Esophagus (tissue), 2 donors: Measurements from ENCODE around the gene ITGAE. TPM values are rescaled to one million over a fixed set of nuclear protein-coding genes. Genes with fewer than 3 reads are reported as not detected.

Experiments
- H3K27ac ChIP-seq, 2 donors: one replicate each; pipeline ENCODE4 v1.5.1; 2013; ENCODE audit warnings: low read depth in 2 of 2, mild to moderate bottlenecking in 2 of 2, inconsistent platforms in 1 of 2, low read length in 1 of 2, moderate library complexity in 1 of 2
- H3K27me3 ChIP-seq, 2 donors: one replicate each; pipeline ENCODE4 v1.6.1; 2013; ENCODE audit warnings: low read length in 2 of 2, control low read depth in 1 of 2, mild to moderate bottlenecking in 1 of 2; ENCODE audit not compliant: insufficient read depth in 2 of 2, control insufficient read depth in 1 of 2
- H3K36me3 ChIP-seq, 2 donors: one replicate each; pipeline ENCODE4 v1.6.1; 2013; ENCODE audit warnings: low read length in 1 of 2; ENCODE audit not compliant: control insufficient read depth in 2 of 2, insufficient read depth in 2 of 2
- H3K4me1 ChIP-seq, 2 donors: one replicate each; pipeline ENCODE4 v1.6.1; 2013; ENCODE audit warnings: low read length in 1 of 2; ENCODE audit not compliant: control insufficient read depth in 2 of 2, insufficient read depth in 2 of 2
- H3K4me3 ChIP-seq, 2 donors: one replicate each; pipeline ENCODE4 v1.5.1; 2013; ENCODE audit warnings: low read length in 2 of 2, mild to moderate bottlenecking in 2 of 2, low read depth in 1 of 2, moderate library complexity in 1 of 2
- H3K9me3 ChIP-seq, 2 donors: one replicate each; pipeline ENCODE4 v1.6.1; 2013; ENCODE audit warnings: mild to moderate bottlenecking in 2 of 2, low read depth in 1 of 2, low read length in 1 of 2, moderate library complexity in 1 of 2; ENCODE audit not compliant: control insufficient read depth in 2 of 2, insufficient read depth in 1 of 2
- WGBS, 2 donors: extraction: QIAGEN DNeasy Blood & Tissue Kit; methylation state at CpG; one replicate each; pipeline ENCODE4 v1.1.7; 2013; 5-methylcytosine and 5-hydroxymethylcytosine counted together
- polyA plus RNA-seq, 2 donors: library from polyadenylated mRNA; stranded (reverse); fragments of 200-250 nt; gene quantifications; one replicate each; pipeline ENCODE4 v1.2.3, GENCODE V29; 2013
- donor health status: healthy with polysubstance abuse.
- donor health status: Bipolar disorder and iron deficiency.

The ITGAE gene
- polyA plus RNA-seq, 2 donors, result 26.8 to 33.7 TPM

DNA sequence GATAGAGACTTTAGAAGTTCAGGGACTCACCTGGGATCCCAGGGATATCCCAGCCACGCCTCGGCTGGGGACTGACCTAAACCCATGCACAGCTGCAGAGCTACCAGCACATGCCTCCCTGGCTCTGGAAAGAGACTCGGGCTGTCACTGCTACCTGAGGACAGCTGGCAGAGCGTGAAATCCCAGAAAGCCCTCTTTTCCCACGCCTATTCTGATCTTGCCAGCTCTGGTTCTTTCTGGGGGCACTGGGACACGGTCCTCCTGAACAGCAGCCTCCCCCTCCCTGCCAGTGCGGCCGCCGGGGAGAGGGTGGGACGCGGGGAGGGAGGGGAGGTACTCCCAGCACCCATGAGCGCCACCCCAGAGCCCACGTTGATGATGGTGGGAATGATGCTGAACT is 115.8 kb downstream of the ITGAE start:
- H3K4me1 ChIP-seq, result no peaks in the 10 kb centered on the region
- WGBS, 2 donors, result 23 to 36% methylated on average over 13 of the region's 13 CpGs
- H3K27ac ChIP-seq, result no peak overlapping the region
- H3K4me3 ChIP-seq, result no peak overlapping the region
- no peaks in the 10 kb centered on the region for H3K9me3 ChIP-seq
- H3K27me3 ChIP-seq, result peaks cover 0 to 2% of the 10 kb centered on the region in 2 donors
- no peaks in the 10 kb centered on the region for H3K36me3 ChIP-seq

- Histone ChIP-seq H3K36me3 (no peaks in the 10 kb centered on the region), H3K4me1 (peaks cover 0 to 5% of the 10 kb centered on the region in 2 donors), H3K27me3 (peaks cover 0 to 2% of the 10 kb centered on the region in 2 donors), H3K27ac (no peak overlapping the region), H3K4me3 (no peak overlapping the region), H3K9me3 (no peaks in the 10 kb centered on the region)
- 29 to 33% methylated on average over 10 of the region's 10 CpGs for WGBS, 2 donors
These were observed 117.9 kb downstream of the ITGAE start for GRCh38 chr17:3683054-3683511.

DNA sequence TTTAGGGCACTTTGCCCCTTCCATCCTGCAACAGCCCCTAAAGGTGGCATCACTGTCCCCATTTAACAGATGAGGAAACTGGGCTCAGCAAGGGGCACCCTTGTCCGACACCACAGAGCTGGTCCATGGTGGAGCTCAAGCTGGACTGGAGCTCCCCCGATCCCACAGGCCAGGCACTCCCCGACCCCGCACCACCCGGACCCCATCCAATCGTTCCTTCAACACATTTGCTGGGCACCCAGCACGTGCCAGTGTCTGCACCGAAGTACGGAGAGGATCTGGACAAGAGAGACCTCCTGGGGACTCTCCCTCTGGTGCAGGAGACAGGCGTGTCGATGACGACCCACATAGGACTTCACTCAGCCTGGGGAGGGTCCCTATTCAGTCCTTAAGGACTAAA is 119.0 kb downstream of the ITGAE start:
- Histone ChIP-seq H3K4me3 (no peak overlapping the region), H3K9me3 (no peaks in the 10 kb centered on the region), H3K4me1 (peaks cover 0 to 5% of the 10 kb centered on the region in 2 donors), H3K27me3 (peaks cover 0 to 2% of the 10 kb centered on the region in 2 donors), H3K36me3 (no peaks in the 10 kb centered on the region), H3K27ac (no peak overlapping the region)
- 88 to 89% methylated on average over 12 of the region's 12 CpGs for WGBS, 2 donors

- 75 to 79% methylated on average over 20 of the region's 20 CpGs for WGBS, 2 donors
- Histone ChIP-seq H3K36me3 (no peaks in the 10 kb centered on the region), H3K27me3 (peaks cover 0 to 2% of the 10 kb centered on the region in 2 donors)
These were observed 119.4 kb downstream of the ITGAE start for GRCh38 chr17:3681565-3681964.

DNA sequence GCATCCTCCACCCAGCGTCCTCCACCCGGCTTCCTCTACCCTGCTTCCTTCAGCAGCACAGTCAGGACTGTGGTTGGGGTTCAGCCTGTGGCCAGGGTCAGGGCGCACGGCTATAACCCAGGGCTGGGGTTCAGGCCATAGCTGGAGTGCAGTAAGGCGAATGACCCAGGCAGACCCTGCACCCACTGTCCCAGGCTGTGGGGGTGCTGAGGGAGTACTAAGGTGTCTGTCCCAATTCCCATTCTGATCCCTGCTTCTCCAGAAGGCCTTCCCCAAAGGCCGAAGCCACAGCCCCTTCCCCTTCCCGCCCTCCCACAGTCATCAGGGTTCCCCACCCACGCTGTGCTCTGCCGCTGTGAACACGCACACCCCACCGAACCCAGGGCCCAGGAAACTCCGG is 119.9 kb downstream of the ITGAE start:
- H3K36me3 ChIP-seq, result no peaks in the 10 kb centered on the region
- peaks cover 0 to 2% of the 10 kb centered on the region in 2 donors for H3K27me3 ChIP-seq
- H3K4me1 ChIP-seq, result peaks cover 0 to 5% of the 10 kb centered on the region in 2 donors
- H3K4me3 ChIP-seq, result no peak overlapping the region
- H3K27ac ChIP-seq, result no peak overlapping the region
- H3K9me3 ChIP-seq, result no peaks in the 10 kb centered on the region
- 84 to 91% methylated on average over 12 of the region's 12 CpGs for WGBS, 2 donors

More at GRCh38 chr17:3681565-3681964, 119.4 kb downstream of the ITGAE start:
- Histone ChIP-seq H3K4me1 (peaks cover 0 to 5% of the 10 kb centered on the region in 2 donors), H3K27ac (no peak overlapping the region), H3K9me3 (no peaks in the 10 kb centered on the region), H3K4me3 (no peak overlapping the region)

GRCh38 chr17:3679531-3680126 is 121.4 kb downstream of the ITGAE start:
- no peak overlapping the region for H3K27ac ChIP-seq
- H3K4me1 ChIP-seq, result peaks cover 0 to 5% of the 10 kb centered on the region in 2 donors
- H3K36me3 ChIP-seq, result no peaks in the 10 kb centered on the region
- no peaks in the 10 kb centered on the region for H3K27me3 ChIP-seq
- H3K9me3 ChIP-seq, result no peaks in the 10 kb centered on the region
- 51 to 53% methylated on average over 19 to 20 of the region's 20 CpGs for WGBS, 2 donors
- no peak overlapping the region for H3K4me3 ChIP-seq

DNA sequence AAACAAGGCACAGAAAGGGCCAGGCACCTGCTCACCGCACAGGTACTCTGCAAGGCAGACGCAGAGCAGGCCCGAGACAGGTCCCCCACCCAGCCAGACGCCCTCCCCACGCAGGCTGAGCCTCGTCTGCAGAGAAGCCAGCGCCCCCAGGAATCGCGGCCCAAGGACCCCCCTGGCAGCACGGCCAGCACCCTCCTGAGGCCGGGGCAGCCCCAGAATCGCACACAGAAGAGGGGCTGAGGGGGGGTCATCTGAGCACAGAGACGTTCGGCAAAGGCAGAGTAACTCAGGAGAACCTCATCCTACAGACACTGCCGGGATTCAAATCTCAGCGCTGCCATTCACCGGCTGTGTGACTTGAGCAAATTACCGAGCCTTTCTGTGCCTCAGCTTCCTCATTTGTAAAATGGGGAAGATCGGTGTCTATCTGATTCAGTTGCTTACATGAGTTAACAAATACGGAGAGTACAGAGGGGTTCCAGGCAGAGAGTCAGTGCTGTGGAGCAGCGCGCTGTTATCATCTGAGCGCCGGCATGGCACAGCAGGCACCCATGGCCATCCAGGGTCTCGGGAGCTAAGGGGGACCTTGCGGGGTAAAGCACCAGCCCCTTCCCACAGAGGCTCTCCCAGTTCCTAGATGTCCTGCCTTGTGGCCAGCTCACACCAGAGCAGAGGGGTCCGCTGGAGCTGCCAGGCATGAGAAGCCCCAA is 122.0 kb downstream of the ITGAE start:
- Histone ChIP-seq H3K9me3 (no peaks in the 10 kb centered on the region), H3K27ac (no peak overlapping the region), H3K36me3 (no peaks in the 10 kb centered on the region), H3K4me1 (peaks cover 0 to 5% of the 10 kb centered on the region in 2 donors), H3K4me3 (no peak overlapping the region), H3K27me3 (no peaks in the 10 kb centered on the region)
- WGBS, 2 donors, result 86 to 90% methylated on average over 27 of the region's 27 CpGs

DNA sequence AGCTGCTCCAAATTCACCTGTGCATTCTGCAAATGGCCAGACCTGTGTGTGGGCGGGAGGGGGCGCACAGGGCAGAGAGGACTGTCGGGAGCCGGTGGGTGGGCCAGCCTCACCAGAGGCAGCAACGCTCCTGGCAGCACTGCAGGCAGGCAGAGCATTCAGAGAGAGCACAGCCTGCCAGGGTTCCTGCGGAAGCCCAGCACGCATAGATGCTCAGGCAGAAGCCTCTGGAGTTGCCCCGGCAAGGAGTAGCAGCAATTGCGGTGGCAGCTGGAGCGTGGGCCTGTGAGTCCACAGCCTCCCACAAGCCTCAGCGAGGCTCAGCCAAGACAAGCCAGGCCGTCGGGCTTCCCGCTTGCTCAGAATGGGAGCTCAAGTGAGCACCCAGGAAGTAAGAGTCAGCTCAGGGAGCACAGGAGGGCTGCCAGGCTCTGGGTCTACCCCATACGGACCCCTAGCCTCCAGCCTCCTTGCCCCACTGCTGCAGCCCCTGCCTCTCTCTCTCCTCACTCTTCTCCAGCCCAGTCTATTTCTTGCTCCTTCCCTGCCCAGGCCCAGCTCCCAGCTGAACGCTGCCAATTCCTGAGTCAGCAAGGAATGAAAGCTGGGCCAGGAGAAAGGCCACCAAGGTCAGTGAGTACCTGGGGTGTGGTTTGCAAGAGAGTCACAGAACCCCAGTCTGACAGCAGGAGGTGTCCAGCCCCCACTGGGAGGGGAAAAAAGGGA is 122.7 kb downstream of the ITGAE start:
- 61 to 64% methylated on average over 16 of the region's 16 CpGs for WGBS, 2 donors
- Histone ChIP-seq H3K4me3 (no peak overlapping the region), H3K4me1 (peaks cover 0 to 5% of the 10 kb centered on the region in 2 donors)

DNA sequence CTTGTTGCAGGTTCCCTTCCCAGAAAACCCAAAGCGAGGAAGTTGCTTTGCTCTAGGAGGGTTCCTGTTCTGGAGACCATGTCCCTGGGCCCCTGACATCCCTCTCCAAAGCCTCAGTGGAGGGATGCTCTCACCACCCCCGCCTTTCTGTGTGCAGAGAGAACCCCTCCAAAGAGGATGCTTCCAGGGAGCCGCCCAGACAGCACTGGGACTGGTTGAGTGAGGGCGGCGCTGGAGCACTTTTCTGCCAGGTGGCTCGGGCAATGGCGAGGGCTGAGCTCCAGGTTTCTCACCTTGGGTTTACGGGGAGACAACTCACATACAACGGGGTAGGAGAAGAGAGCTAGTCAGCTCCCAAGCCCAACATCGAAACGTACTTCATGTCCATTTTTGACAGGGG is 125.1 kb downstream of the ITGAE start:
- H3K27me3 ChIP-seq, result no peaks in the 10 kb centered on the region
- WGBS, 2 donors, result 81 to 83% methylated on average over 11 of the region's 11 CpGs
- no peak overlapping the region for H3K27ac ChIP-seq
- peaks cover 0 to 3% of the 10 kb centered on the region in 2 donors for H3K36me3 ChIP-seq
- H3K9me3 ChIP-seq, result no peaks in the 10 kb centered on the region
- H3K4me3 ChIP-seq, result no peak overlapping the region
- H3K4me1 ChIP-seq, result peaks cover 0 to 5% of the 10 kb centered on the region in 2 donors

More for the DNA sequence above, 122.7 kb downstream of the ITGAE start:
- Histone ChIP-seq H3K9me3 (no peaks in the 10 kb centered on the region), H3K36me3 (no peaks in the 10 kb centered on the region), H3K27me3 (no peaks in the 10 kb centered on the region), H3K27ac (no peak overlapping the region)
